GM06990 (cell line): Measurements from ENCODE around the gene GMPR2.

Experiments used
- DNase-seq: peaks from one replicate; pipeline ENCODE4 v3.0.0-alpha.2; 2011; ENCODE audit not compliant: insufficient read length; ENCODE audit errors: extremely low read depth
- H3K27me3 ChIP-seq: replicated peaks from 2 replicates; pipeline ENCODE4 v1.6.0; 2011; ENCODE audit warnings: low read length; ENCODE audit not compliant: control insufficient read depth, insufficient read depth
- H3K36me3 ChIP-seq: 2 replicates; pipeline ENCODE4 v1.5.1; 2011; ENCODE audit warnings: low read length; ENCODE audit not compliant: control insufficient read depth, insufficient read depth
- H3K4me3 ChIP-seq: replicated peaks from 2 replicates; pipeline ENCODE4 v1.5.1; 2011; ENCODE audit warnings: low read depth, mild to moderate bottlenecking, control low read depth, low read length
- CTCF ChIP-seq: IDR thresholded peaks from 2 replicates; pipeline ENCODE4 v1.5.1; 2011; ENCODE audit warnings: low read length, control low read depth, mild to moderate bottlenecking, inconsistent platforms; ENCODE audit not compliant: insufficient read depth, poor library complexity, severe bottlenecking

The GMPR2 gene

GRCh38 chr14:24232645-24233537 is at the start of gene GMPR2:
Gene GMPR2 (plus strand): TSS chr14:24232929. CDS start chr14:24233254, 325 bp downstream.
- TF ChIP-seq CTCF: no peak
- Histone ChIP-seq H3K4me3 (peak within 1 kb of the TSS; percentile 84), H3K27me3 (no peaks in the 10 kb centered on the region), H3K36me3 (peaks cover 20% of the 10 kb centered on the region)
- DNase-seq: no peak

GRCh38 chr14:24183014-24183481 is 49.7 kb upstream of the GMPR2 start:
- Histone ChIP-seq H3K27me3 (no peaks in the 10 kb centered on the region), H3K36me3 (peaks cover 72% of the 10 kb centered on the region), H3K4me3 (no peak overlapping the region)
- no peak for TF ChIP-seq CTCF
- no peak for DNase-seq

GRCh38 chr14:24184104-24184970 is 48.4 kb upstream of the GMPR2 start:
- TF ChIP-seq CTCF: no peak
- Histone ChIP-seq H3K4me3 (no peak overlapping the region), H3K36me3 (peaks cover 60% of the 10 kb centered on the region), H3K27me3 (no peaks in the 10 kb centered on the region)
- no peak for DNase-seq

- Histone ChIP-seq H3K27me3 (no peaks in the 10 kb centered on the region), H3K4me3 (no peak overlapping the region), H3K36me3 (peaks cover 55% of the 10 kb centered on the region)
- DNase-seq: no peak
- no peak for TF ChIP-seq CTCF
Observed at GRCh38 chr14:24185026-24185425, 47.7 kb upstream of the GMPR2 start.

GRCh38 chr14:24185741-24186140 is 47.0 kb upstream of the GMPR2 start:
- DNase-seq: no peak
- Histone ChIP-seq H3K4me3 (no peak overlapping the region), H3K27me3 (no peaks in the 10 kb centered on the region), H3K36me3 (peaks cover 52% of the 10 kb centered on the region)
- TF ChIP-seq CTCF: no peak
